ENCODE data around the gene PDE8B.

DNA sequence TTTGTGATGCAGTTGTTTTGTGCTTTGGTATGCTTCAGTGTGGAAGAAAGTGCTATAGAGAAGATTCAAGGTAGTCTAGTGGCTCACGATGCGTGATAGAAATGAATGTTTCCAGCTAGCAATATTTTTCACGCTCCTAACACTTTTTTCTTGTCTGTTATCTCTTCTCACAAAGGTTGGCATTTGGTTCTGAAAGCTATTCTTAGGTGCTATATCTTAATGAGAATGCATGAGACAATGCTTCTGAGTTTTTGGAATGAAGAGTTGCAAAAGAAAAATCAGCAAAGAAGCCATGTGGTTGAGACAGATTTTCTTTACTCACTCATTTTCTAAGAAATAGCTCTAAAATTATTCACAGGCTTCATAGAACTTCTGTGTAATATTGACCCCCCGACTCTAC, 122.6 kb downstream of the PDE8B start:
- TF ChIP-seq CTCF (IDR thresholded peaks at IDR 0.05) (no peak), POLR2A (IDR thresholded peaks at IDR 0.05) (no peak)

Measured in right lobe of liver (tissue), 4 donors.